Endothelial cell of umbilical vein (primary cell): ENCODE results near the gene SFTPD. TPM values are rescaled to one million over a fixed set of nuclear protein-coding genes. Genes with fewer than 3 reads are reported as not detected.

ENCODE experiments used
- BruUV-seq: library from RNA; stranded (reverse); fragments of 400-500 nt; replicated peaks from 2 replicates; lab custom pipeline; 2021; lab: Mats Ljungman, UMichigan
- CTCF ChIA-PET: fragments of 300-600, 350-600 bp; sonication (Branson Sonifier 250); formaldehyde crosslinking; loops from one replicate; lab custom pipeline; 2021; ENCODE audit warnings: antibody characterized with exemption, inconsistent platforms; lab: Charles Lee
- POLR2A ChIA-PET: fragments of 300-600, 350-600 bp; sonication (Branson Sonifier 250); formaldehyde crosslinking; loops from one replicate; lab custom pipeline; 2021; ENCODE audit warnings: antibody characterized with exemption, inconsistent platforms; lab: Charles Lee
- DNase-seq: peaks from one replicate; pipeline ENCODE4 v3.0.0-alpha.2; 2011; ENCODE audit warnings: low read depth, low spot score
- FAIRE-seq: peaks from 2 replicates; lab custom pipeline; 2011; peaks lifted over from hg19 to GRCh38; lab: Jason Lieb, UNC
- H2AFZ ChIP-seq: 2 replicates; pipeline ENCODE4 v1.6.0; 2012; ENCODE audit warnings: low read depth, low read length, control low read depth, inconsistent platforms
- H3K27ac ChIP-seq: 2 replicates; pipeline ENCODE4 v1.5.1; 2011; ENCODE audit warnings: low read depth, mild to moderate bottlenecking, control low read depth, low read length, moderate library complexity; ENCODE audit not compliant: insufficient read depth
- H3K27me3 ChIP-seq, 2 experiments: 2 replicates each; pipeline versions ENCODE4 v1.6.0 to v1.6.1; 2011; ENCODE audit warnings: low read length in 2 of 2, mixed read lengths in 1 of 2; ENCODE audit not compliant: control insufficient read depth in 2 of 2, insufficient read depth in 2 of 2
- H3K36me3 ChIP-seq, 2 experiments: 2 replicates in 1 of 2; 3 replicates in 1 of 2; pipeline ENCODE4 v1.5.1; 2011; ENCODE audit warnings: low read length in 2 of 2, mild to moderate bottlenecking in 1 of 2, moderate library complexity in 1 of 2; ENCODE audit not compliant: control insufficient read depth in 2 of 2, insufficient read depth in 2 of 2; ENCODE audit errors: extremely low read depth in 1 of 2
- H3K4me1 ChIP-seq: 3 replicates; pipeline ENCODE4 v1.5.1; 2011; ENCODE audit warnings: mild to moderate bottlenecking, low read length; ENCODE audit not compliant: control insufficient read depth, insufficient read depth; ENCODE audit errors: extremely low read depth
- H3K4me2 ChIP-seq: 2 replicates; pipeline ENCODE4 v1.6.1; 2011; ENCODE audit warnings: low read length, control low read depth, mixed read lengths; ENCODE audit not compliant: insufficient read depth
- H3K4me3 ChIP-seq, 3 experiments: fragments of 200-600 bp in 1 of 3; sonication (generic), shearing (Covaris generic) in 1 of 3; replicated peaks in 1 of 3; 2 replicates each; pipeline ENCODE4 v1.5.1; 2011 to 2016; ENCODE audit warnings: control low read depth in 3 of 3, low read length in 3 of 3, mild to moderate bottlenecking in 2 of 3, inconsistent platforms in 1 of 3, low read depth in 1 of 3, moderate library complexity in 1 of 3; ENCODE audit not compliant: insufficient read depth in 1 of 3
- H3K79me2 ChIP-seq: 2 replicates; pipeline ENCODE4 v1.6.0; 2012; ENCODE audit warnings: low read length, inconsistent platforms; ENCODE audit not compliant: control insufficient read depth, insufficient read depth
- H3K9ac ChIP-seq: replicated peaks from 2 replicates; pipeline ENCODE3; 2011; ENCODE audit warnings: low read length, control low read depth; ENCODE audit not compliant: insufficient read depth; ENCODE audit errors: extremely low read depth
- H3K9me1 ChIP-seq: replicated peaks from 3 replicates; pipeline ENCODE4 v1.6.0; 2011; ENCODE audit warnings: mild to moderate bottlenecking, low read length; ENCODE audit not compliant: control insufficient read depth, insufficient read depth; ENCODE audit errors: extremely low read depth
- H3K9me3 ChIP-seq: replicated peaks from 2 replicates; pipeline ENCODE4 v1.5.1; 2012; ENCODE audit warnings: low read length, inconsistent platforms; ENCODE audit not compliant: control insufficient read depth, insufficient read depth
- H4K20me1 ChIP-seq: replicated peaks from 2 replicates; pipeline ENCODE3; 2011; ENCODE audit warnings: mild to moderate bottlenecking, low read length; ENCODE audit not compliant: control insufficient read depth, insufficient read depth; ENCODE audit errors: extremely low read depth
- EZH2 ChIP-seq: IDR thresholded peaks from 2 replicates; pipeline ENCODE4 v1.6.1; 2012; ENCODE audit warnings: borderline replicate concordance, low read depth, mild to moderate bottlenecking, moderate library complexity, low read length, inconsistent platforms; ENCODE audit not compliant: severe bottlenecking
- FOS ChIP-seq: IDR thresholded peaks from 2 replicates; pipeline ENCODE4 v1.6.1; 2011; ENCODE audit warnings: mild to moderate bottlenecking, low read length, moderate library complexity, borderline replicate concordance; ENCODE audit not compliant: insufficient read depth
- GATA2 ChIP-seq: IDR thresholded peaks from 2 replicates; pipeline ENCODE4 v1.7.0; 2011; ENCODE audit warnings: low read depth, mild to moderate bottlenecking, moderate library complexity, mixed read lengths, low read length; ENCODE audit not compliant: insufficient read length, insufficient read depth
- JUN ChIP-seq: IDR thresholded peaks from 2 replicates; pipeline ENCODE4 v1.6.1; 2011; ENCODE audit warnings: borderline replicate concordance, low read depth; ENCODE audit not compliant: insufficient read length, insufficient read depth
- MYC ChIP-seq: IDR thresholded peaks from one replicate; pipeline ENCODE4 v1.6.1; 2011; ENCODE audit warnings: mild to moderate bottlenecking, low read depth, low read length
- POLR2A ChIP-seq: IDR thresholded peaks from 2 replicates; pipeline ENCODE4 v1.6.1; 2012; ENCODE audit warnings: low read depth, mild to moderate bottlenecking, control low read depth, low read length
- POLR2AphosphoS5 ChIP-seq: IDR thresholded peaks from 2 replicates; pipeline ENCODE4 v1.6.1; 2012; ENCODE audit warnings: low read depth, mild to moderate bottlenecking, control low read depth, low read length, moderate library complexity; ENCODE audit not compliant: insufficient read depth
- dilution Hi-C: fragments of 300-500 bp; cut with MboI; formaldehyde crosslinking; loops from one replicate; pipeline ENCODE4 v1.15.0; 2019; ENCODE audit warnings: low sequenced_read_pairs; ENCODE audit not compliant: extremely low pct_ligation_motif_present
- intact Hi-C: fragments of 100-400 bp; cut with micrococcal nuclease; formaldehyde crosslinking; loops from one replicate; pipeline ENCODE4 v1.10.0; 2022
- polyA plus RNA-seq, 4 experiments: library from polyadenylated mRNA; depleted of rRNA in 3 of 4; stranded (reverse) in 3 of 4; unstranded in 1 of 4; fragments of >200 nt; gene quantifications; 2 replicates each; pipeline versions ENCODE4 v1.2.1 to v1.2.3, GENCODE V29; 2011 to 2012; ENCODE audit warnings: missing spikeins in 1 of 4
- total RNA-seq: library from RNA; stranded (reverse); gene quantifications from 2 replicates; pipeline ENCODE4 v1.2.3, GENCODE V29; 2021
- TF ChIP-seq, protein P1 (sequence below): IDR thresholded peaks from 2 replicates; pipeline ENCODE4 v1.6.1; 2011; ENCODE audit not compliant: insufficient read depth, insufficient read length
- TF ChIP-seq, protein P2 (sequence below), 2 donors: IDR thresholded peaks; 1 replicate in 1 of 2; 2 replicates in 1 of 2; pipeline ENCODE4 v1.5.1; 2011; ENCODE audit warnings: low read length in 2 of 2, mild to moderate bottlenecking in 2 of 2, moderate library complexity in 2 of 2, control low read depth in 1 of 2, inconsistent platforms in 1 of 2, low read depth in 1 of 2; ENCODE audit not compliant: insufficient read depth in 1 of 2; ENCODE audit errors: extremely low read depth in 1 of 2

Gene SFTPD
- total and polyA plus RNA-seq, 2 donors (not counting 3 experiments of a cell fraction or from before 2014, with no cell fraction given), result not detected

DNA sequence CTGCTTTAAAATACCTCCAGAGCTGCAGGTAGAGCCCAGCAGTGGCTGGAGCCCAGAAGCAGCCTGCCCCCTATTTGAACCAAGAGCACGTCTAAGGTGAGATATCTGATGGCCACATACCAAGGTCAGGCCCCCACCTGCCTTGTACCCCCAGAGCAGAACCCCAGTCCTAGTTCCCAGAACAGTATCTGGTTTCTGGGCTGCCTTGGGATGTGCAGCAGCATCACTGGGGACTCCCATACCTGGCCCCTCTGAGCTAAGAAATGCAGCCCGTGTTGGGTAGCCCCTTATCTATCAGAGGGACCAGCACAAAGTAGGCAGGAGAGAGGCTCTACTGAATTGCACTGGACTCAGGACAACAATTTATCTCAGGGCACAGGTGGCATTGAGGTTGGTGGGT lies 8.9 kb downstream of the SFTPD start:
- H3K4me1 ChIP-seq, result no peaks in the 10 kb centered on the region
- H3K9ac ChIP-seq, result no peak overlapping the region
- TF ChIP-seq POLR2AphosphoS5 (no peak), JUN (no peak), FOS (no peak), GATA2 (no peak), MYC (no peak), POLR2A (no peak), EZH2 (no peak)
- TF ChIP-seq, protein P1, sequence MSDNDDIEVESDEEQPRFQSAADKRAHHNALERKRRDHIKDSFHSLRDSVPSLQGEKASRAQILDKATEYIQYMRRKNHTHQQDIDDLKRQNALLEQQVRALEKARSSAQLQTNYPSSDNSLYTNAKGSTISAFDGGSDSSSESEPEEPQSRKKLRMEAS, result no peak
- TF ChIP-seq, protein P2, sequence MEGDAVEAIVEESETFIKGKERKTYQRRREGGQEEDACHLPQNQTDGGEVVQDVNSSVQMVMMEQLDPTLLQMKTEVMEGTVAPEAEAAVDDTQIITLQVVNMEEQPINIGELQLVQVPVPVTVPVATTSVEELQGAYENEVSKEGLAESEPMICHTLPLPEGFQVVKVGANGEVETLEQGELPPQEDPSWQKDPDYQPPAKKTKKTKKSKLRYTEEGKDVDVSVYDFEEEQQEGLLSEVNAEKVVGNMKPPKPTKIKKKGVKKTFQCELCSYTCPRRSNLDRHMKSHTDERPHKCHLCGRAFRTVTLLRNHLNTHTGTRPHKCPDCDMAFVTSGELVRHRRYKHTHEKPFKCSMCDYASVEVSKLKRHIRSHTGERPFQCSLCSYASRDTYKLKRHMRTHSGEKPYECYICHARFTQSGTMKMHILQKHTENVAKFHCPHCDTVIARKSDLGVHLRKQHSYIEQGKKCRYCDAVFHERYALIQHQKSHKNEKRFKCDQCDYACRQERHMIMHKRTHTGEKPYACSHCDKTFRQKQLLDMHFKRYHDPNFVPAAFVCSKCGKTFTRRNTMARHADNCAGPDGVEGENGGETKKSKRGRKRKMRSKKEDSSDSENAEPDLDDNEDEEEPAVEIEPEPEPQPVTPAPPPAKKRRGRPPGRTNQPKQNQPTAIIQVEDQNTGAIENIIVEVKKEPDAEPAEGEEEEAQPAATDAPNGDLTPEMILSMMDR (IDR thresholded peaks at IDR 0.05; ENCODE audit: extremely low read depth in 1 of 2, insufficient read depth in 1 of 2, low read depth in 1 of 2, low read length in 2 of 2), result no peak
- H3K9me3 ChIP-seq, result no peaks in the 10 kb centered on the region
- no peak overlapping the region for H3K4me2 ChIP-seq
- no peak overlapping the region for H3K27ac ChIP-seq
- H3K27me3 ChIP-seq, result peaks cover 0 to 2% of the 10 kb centered on the region in 2 experiments
- no peaks in the 10 kb centered on the region for H4K20me1 ChIP-seq
- dilution Hi-C loops (no loop called here), intact Hi-C loops (no loop called here)
- POLR2A ChIA-PET, result no interaction called here
- H3K9me1 ChIP-seq, result no peaks in the 10 kb centered on the region
- no peak for DNase-seq
- H3K4me3 ChIP-seq, result no peak overlapping the region
- CTCF ChIA-PET, result no interaction called here
- no peak for FAIRE-seq
- H3K79me2 ChIP-seq, result no peaks in the 10 kb centered on the region
- no peak overlapping the region for H2AFZ ChIP-seq
- no peaks in the 10 kb centered on the region for H3K36me3 ChIP-seq
- BruUV-seq, result no TSS peak
